ENCODE results near the gene YPEL2.

Gene YPEL2

DNA sequence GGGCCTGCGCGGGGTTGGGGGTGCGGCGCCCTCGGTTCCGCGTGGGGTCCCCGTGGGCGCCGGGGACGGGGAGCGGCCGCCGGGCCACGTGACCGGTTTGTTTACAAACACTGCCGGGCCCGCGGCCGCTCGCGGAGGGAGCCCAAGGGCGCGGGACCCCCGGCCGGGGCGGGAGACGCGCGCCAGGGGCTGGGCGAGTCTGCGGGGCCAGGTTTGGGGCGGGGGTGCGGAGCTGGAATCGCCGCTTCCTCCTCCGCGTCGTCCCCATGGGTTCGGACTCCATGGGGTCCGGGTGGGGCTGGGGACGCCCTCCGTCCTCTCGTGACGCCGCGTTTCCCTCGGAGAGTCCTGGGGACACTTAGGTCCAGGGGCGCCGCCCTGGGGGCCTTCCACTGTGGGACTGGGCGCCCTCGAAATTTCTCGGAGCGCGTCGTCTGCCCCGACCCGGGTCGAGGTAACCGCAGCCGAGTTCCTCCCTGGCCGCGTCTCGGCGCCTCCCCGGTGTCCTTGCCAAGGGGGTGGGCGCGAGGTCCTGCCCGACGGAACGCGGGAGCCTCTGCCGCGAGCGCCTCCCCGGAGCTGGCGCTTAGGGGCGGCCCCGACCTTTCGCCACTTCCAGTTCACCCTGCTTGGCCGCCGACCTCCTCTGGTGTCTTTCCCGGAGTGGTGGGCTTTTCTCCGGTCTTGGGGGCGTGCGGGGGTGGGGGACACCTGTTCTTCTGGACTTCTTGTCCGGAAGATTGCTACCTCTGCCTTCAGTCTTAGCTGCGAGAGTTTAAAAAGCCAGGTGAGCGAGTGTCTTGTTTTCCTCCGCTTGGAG lies 684 bp downstream of the YPEL2 start:
- no peak for DNase-seq (ENCODE audit: low read depth in 1 of 2, low spot score in 1 of 2)
- H3K27ac ChIP-seq (replicated peaks) = peak overlapping the region; percentile 61
- H3K27me3 ChIP-seq (ENCODE audit: insufficient read depth, poor library complexity, severe bottlenecking) = no peaks in the 10 kb centered on the region
- TF ChIP-seq, protein P1, sequence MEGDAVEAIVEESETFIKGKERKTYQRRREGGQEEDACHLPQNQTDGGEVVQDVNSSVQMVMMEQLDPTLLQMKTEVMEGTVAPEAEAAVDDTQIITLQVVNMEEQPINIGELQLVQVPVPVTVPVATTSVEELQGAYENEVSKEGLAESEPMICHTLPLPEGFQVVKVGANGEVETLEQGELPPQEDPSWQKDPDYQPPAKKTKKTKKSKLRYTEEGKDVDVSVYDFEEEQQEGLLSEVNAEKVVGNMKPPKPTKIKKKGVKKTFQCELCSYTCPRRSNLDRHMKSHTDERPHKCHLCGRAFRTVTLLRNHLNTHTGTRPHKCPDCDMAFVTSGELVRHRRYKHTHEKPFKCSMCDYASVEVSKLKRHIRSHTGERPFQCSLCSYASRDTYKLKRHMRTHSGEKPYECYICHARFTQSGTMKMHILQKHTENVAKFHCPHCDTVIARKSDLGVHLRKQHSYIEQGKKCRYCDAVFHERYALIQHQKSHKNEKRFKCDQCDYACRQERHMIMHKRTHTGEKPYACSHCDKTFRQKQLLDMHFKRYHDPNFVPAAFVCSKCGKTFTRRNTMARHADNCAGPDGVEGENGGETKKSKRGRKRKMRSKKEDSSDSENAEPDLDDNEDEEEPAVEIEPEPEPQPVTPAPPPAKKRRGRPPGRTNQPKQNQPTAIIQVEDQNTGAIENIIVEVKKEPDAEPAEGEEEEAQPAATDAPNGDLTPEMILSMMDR (IDR thresholded peaks at IDR 0.05; ENCODE audit: insufficient read depth, low read length) = no peak
- no peak for TF ChIP-seq SPI1 (IDR thresholded peaks at IDR 0.05; ENCODE audit: borderline replicate concordance, low read depth)
- TF ChIP-seq POLR2AphosphoS5 (IDR thresholded peaks at IDR 0.05; ENCODE audit: low read depth) = no peak
- TF ChIP-seq, protein P2, sequence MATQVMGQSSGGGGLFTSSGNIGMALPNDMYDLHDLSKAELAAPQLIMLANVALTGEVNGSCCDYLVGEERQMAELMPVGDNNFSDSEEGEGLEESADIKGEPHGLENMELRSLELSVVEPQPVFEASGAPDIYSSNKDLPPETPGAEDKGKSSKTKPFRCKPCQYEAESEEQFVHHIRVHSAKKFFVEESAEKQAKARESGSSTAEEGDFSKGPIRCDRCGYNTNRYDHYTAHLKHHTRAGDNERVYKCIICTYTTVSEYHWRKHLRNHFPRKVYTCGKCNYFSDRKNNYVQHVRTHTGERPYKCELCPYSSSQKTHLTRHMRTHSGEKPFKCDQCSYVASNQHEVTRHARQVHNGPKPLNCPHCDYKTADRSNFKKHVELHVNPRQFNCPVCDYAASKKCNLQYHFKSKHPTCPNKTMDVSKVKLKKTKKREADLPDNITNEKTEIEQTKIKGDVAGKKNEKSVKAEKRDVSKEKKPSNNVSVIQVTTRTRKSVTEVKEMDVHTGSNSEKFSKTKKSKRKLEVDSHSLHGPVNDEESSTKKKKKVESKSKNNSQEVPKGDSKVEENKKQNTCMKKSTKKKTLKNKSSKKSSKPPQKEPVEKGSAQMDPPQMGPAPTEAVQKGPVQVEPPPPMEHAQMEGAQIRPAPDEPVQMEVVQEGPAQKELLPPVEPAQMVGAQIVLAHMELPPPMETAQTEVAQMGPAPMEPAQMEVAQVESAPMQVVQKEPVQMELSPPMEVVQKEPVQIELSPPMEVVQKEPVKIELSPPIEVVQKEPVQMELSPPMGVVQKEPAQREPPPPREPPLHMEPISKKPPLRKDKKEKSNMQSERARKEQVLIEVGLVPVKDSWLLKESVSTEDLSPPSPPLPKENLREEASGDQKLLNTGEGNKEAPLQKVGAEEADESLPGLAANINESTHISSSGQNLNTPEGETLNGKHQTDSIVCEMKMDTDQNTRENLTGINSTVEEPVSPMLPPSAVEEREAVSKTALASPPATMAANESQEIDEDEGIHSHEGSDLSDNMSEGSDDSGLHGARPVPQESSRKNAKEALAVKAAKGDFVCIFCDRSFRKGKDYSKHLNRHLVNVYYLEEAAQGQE (IDR thresholded peaks at IDR 0.05; ENCODE audit: insufficient replicate concordance, low read depth) = no peak
- TF ChIP-seq GABPA (IDR thresholded peaks at IDR 0.05; ENCODE audit: low read depth) = no peak
- H3K4me3 ChIP-seq (replicated peaks; ENCODE audit: insufficient read depth, low read length) = peak overlapping the region; percentile 89

DNA sequence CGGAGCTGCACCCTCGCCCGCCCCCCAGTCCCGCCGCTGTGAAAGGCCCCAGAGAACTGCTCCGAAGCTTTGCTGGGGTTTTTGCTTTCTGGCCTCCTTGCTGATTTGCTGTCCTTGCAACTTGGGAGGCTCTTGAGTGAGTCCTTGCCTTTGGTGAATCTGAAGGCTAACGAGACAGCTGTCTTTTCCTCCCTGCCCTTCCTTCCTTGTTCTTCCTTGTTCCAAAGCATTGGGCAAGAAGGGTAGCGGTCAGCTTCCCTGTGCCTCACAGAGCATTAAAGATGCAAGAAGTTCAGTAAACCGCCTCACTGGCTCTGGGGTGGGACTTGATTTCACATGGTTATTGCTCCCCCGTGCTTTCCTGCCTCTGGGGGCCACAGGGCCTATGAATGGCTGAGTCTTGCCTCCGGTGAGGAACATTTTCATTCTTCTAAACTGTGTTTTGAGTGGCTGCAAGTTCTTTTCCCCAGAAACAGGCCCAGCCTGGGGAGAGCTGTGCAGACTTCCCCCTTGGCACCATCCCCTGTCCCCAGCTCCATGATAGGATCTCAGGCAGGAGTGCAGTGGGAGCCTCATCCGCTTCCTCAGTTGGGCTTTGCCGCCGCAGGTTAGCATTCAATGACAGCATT lies 1.4 kb downstream of the YPEL2 start:
- peak overlapping the region; percentile 89 for H3K4me3 ChIP-seq (replicated peaks; ENCODE audit: insufficient read depth, low read length)
- TF ChIP-seq POLR2AphosphoS5 (IDR thresholded peaks at IDR 0.05; ENCODE audit: low read depth) = no peak
- TF ChIP-seq SPI1 (IDR thresholded peaks at IDR 0.05; ENCODE audit: borderline replicate concordance, low read depth) = no peak
- DNase-seq (ENCODE audit: low read depth in 1 of 2, low spot score in 1 of 2) = peak in 1 of 2 experiments; percentile 53
- H3K27ac ChIP-seq (replicated peaks) = peak overlapping the region; percentile 61
- H3K27me3 ChIP-seq (ENCODE audit: insufficient read depth, poor library complexity, severe bottlenecking) = no peaks in the 10 kb centered on the region

DNA sequence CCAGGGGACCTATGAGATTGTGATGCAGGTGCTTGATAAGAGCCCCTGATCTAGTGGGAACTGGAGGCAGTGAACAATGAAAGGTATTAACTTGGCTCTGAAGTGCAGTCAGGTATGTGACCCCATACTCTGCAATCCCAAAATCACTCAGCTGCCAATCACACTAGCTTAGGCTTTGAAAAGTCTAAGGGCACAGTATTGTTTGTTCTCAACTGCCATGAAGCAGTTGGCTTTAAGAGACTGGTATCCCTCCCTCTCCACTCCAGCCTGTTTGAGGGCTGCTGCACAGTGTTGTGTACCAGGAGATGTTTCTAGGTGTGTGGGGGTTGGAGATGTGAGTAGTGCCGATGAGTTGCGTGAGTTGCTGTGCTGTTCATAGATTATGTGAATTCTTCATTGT lies 2.4 kb downstream of the YPEL2 start:
- no peak for DNase-seq (ENCODE audit: low read depth in 1 of 2, low spot score in 1 of 2)
- Histone ChIP-seq H3K27me3 (ENCODE audit: insufficient read depth, poor library complexity, severe bottlenecking) (no peaks in the 10 kb centered on the region), H3K4me3 (replicated peaks; ENCODE audit: insufficient read depth, low read length) (no peak overlapping the region), H3K27ac (replicated peaks) (no peak overlapping the region)
- no peak for TF ChIP-seq GABPA (IDR thresholded peaks at IDR 0.05; ENCODE audit: low read depth)
- no peak for TF ChIP-seq POLR2AphosphoS5 (IDR thresholded peaks at IDR 0.05; ENCODE audit: low read depth)
- TF ChIP-seq, protein P1 (IDR thresholded peaks at IDR 0.05; ENCODE audit: insufficient read depth, low read length) = no peak
- TF ChIP-seq SPI1 (IDR thresholded peaks at IDR 0.05; ENCODE audit: borderline replicate concordance, low read depth) = no peak
- TF ChIP-seq, protein P2 (IDR thresholded peaks at IDR 0.05; ENCODE audit: insufficient replicate concordance, low read depth) = no peak

DNA sequence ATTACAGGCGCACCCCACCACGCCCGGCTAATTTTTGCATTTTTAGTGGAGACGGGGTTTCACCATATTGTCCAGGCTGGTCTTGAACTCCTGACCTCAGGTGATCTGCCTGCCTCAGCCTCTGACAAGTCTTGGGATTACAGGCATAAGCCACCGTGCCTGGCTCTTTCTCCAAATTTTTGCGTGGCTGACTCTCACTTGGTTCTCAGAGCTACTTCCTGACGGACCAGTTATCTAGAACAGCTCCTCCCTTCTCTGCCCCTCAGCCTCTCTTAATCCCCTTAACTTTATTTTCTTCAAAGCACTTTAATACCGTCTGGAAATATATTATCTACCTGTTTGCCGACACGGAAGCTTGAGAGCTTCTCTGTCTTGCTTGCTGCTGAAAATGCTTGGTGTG lies 4.2 kb downstream of the YPEL2 start:
- no peak for DNase-seq (ENCODE audit: low read depth in 1 of 2, low spot score in 1 of 2)
- TF ChIP-seq POLR2AphosphoS5 (IDR thresholded peaks at IDR 0.05; ENCODE audit: low read depth) (no peak), GABPA (IDR thresholded peaks at IDR 0.05; ENCODE audit: low read depth) (no peak), SPI1 (IDR thresholded peaks at IDR 0.05; ENCODE audit: borderline replicate concordance, low read depth) (no peak)
- TF ChIP-seq, protein P1 (IDR thresholded peaks at IDR 0.05; ENCODE audit: insufficient read depth, low read length) = no peak
- TF ChIP-seq, protein P2 (IDR thresholded peaks at IDR 0.05; ENCODE audit: insufficient replicate concordance, low read depth) = no peak

More for the DNA sequence above, 4.2 kb downstream of the YPEL2 start:
- Histone ChIP-seq H3K27me3 (ENCODE audit: insufficient read depth, poor library complexity, severe bottlenecking) (no peaks in the 10 kb centered on the region), H3K27ac (replicated peaks) (no peak overlapping the region), H3K4me3 (replicated peaks; ENCODE audit: insufficient read depth, low read length) (no peak overlapping the region)

Measured in HL-60 (cell line).